NB4 (cell line): ENCODE results near the gene CHSY1.
A peak's percentile ranks its signal among the peaks of the same experiment; 100 is the strongest.

ENCODE experiments used
- DNase-seq: peaks from one replicate; pipeline ENCODE4 v3.0.0; 2010; ENCODE audit warnings: low read depth
- H3K4me3 ChIP-seq: one replicate; pipeline ENCODE4 v1.5.1; 2011; ENCODE audit warnings: mild to moderate bottlenecking, low read depth, low read length, moderate library complexity
- CTCF ChIP-seq: IDR thresholded peaks from one replicate; pipeline ENCODE4 v1.5.1; 2012; ENCODE audit warnings: low read depth, low read length
- MAX ChIP-seq: IDR thresholded peaks from 2 replicates; pipeline ENCODE4 v1.6.1; 2011; ENCODE audit warnings: low read depth, low read length
- MYC ChIP-seq: IDR thresholded peaks from 2 replicates; pipeline ENCODE4 v1.6.1; 2011; ENCODE audit warnings: low read depth, low read length
- POLR2A ChIP-seq: IDR thresholded peaks from 2 replicates; pipeline ENCODE4 v1.6.1; 2011; ENCODE audit warnings: mild to moderate bottlenecking; ENCODE audit not compliant: insufficient read length; ENCODE audit errors: extremely low read depth

CHSY1 gene

GRCh38 chr15:101246824-101247745 lies 4.8 kb downstream of the CHSY1 start:
- peak; percentile 9 for DNase-seq
- H3K4me3 ChIP-seq = peak overlapping the region; percentile 70
- TF ChIP-seq MAX (no peak), MYC (no peak), CTCF (no peak), POLR2A (no peak)

GRCh38 chr15:101246391-101246790 lies 5.5 kb downstream of the CHSY1 start:
- peak; percentile 9 for DNase-seq
- TF ChIP-seq MAX (no peak), MYC (no peak), POLR2A (no peak), CTCF (no peak)
- H3K4me3 ChIP-seq = peak overlapping the region; percentile 70

- peak; percentile 58 for DNase-seq
- no peak for TF ChIP-seq POLR2A
- TF ChIP-seq MYC = no peak
- no peak for TF ChIP-seq MAX
- TF ChIP-seq CTCF = no peak
- H3K4me3 ChIP-seq = peak overlapping the region; percentile 70
These were observed 6.8 kb downstream of the CHSY1 start for GRCh38 chr15:101244889-101245668.

GRCh38 chr15:101244036-101244781 lies 7.6 kb downstream of the CHSY1 start:
- peak overlapping the region; percentile 70 for H3K4me3 ChIP-seq
- DNase-seq = peak; percentile 61
- peak; percentile 63 for TF ChIP-seq MAX
- TF ChIP-seq CTCF = no peak

- DNase-seq = no peak
- peak; percentile 22 for TF ChIP-seq POLR2A
- TF ChIP-seq MAX = peak; percentile 61; the same call in 1 of the 2 replicates
- no peak for TF ChIP-seq MYC
- peak overlapping the region; percentile 70 for H3K4me3 ChIP-seq
These were observed 8.4 kb downstream of the CHSY1 start for GRCh38 chr15:101243420-101243819.
